GM19193 (cell line): ENCODE measurements around the gene GLRB.

Source experiments
- POLR2A ChIP-seq: IDR thresholded peaks from 4 replicates; pipeline ENCODE4 v1.6.1; 2011; ENCODE audit not compliant: insufficient read depth, insufficient read length; ENCODE audit errors: extremely low read depth

GLRB gene

DNA sequence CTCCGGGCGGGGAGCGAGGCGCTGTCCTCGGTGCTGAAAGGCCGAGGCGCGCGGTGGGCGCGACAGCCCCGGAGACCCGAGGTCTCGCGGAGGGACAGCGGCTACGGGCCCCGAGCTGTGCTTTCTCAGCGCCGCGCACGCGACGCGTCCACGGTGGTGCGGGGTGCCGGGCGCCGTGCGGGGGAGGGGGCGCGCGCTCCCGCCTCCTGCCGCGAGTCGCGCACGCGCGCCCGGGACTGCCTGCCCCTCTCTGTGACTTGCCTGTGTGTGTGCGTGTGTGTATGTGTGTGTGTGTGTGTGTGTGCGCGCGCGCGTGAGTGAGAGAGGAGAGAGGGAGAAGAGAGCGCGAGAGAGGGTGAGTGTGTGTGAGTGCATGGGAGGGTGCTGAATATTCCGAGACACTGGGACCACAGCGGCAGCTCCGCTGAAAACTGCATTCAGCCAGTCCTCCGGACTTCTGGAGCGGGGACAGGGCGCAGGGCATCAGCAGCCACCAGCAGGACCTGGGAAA lies 144.5 kb downstream of the GLRB start, which contains the start of gene GRIA2:
TSS of gene GRIA2 (plus strand) at position 358 of the 511 bp plus-strand sequence. CDS start 315 bp downstream, outside the sequence.
- TF ChIP-seq POLR2A, result no peak

DNA sequence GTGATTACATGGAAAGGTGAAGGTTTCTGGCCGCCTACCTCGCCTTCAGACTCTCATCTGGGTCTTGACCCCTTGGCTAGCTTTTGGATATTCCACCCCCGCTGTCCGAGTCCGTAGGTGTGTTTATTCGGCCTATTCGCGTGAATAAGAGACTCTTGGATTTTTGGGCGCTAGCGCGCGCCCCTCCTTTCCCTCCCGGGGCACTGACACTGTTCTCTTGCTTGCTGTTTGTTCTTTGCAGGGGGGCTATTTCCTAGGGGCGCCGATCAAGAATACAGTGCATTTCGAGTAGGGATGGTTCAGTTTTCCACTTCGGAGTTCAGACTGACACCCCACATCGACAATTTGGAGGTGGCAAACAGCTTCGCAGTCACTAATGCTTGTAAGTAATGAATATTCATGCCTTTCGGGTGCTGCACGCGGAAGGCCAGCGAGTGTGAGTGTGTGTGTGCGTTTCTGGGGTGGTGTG lies 145.5 kb downstream of the GLRB start:
- no peak for TF ChIP-seq POLR2A
